GM19324 (cell line): Measurements from ENCODE around the gene ENTHD1.
"Not testable (repeated sequence)": the region's sequence is repeated elsewhere in the genome, so short reads cannot be mapped to it uniquely, and the experiment has no call there.

Experiments used
- ATAC-seq: cut with Tn5 transposase; IDR thresholded peaks from one replicate; pipeline ENCODE4 v1.9.1; 2021; ENCODE audit warnings: mild to moderate bottlenecking, moderate library complexity; ENCODE audit not compliant: unreplicated experiment, low FRiP score

The ENTHD1 gene

DNA sequence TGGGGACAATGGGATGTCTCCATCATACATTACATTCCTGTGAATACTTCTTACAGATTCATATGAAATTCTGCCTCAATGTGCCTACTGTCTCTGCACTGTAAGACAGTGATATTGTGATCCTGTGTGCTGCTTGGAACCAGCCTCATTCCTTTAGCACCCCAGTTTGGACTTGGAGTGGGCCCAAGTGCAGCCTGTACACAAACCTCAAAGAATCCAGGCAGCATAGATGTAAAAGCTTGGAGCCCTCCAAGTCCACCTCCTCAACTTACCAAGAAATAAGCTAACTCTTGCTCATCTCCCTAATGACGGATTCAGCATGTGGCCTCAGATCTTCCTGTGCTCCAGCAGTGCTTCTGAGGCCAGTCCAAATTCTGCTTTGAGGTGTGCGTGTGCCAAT, 31.7 kb upstream of the ENTHD1 start:
- no peak for ATAC-seq

DNA sequence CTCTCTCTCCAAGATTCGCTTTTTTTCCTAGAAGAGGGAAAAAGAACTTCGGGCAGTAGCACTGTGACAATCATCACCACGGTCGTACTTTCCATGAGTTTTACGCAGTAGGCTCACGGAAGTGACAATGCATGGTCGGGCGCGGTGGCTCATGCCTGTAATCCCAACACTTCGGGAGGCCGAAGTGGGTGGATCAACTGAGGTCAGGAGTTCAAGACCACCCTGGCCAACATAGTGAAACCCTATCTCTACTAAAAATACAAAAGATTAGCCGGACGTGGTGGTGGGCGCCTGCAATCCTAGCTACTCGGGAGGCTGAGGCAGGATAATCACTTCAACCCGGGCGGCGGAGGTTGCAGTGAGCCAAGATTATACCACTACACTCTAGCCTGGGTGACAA, 30.7 kb upstream of the ENTHD1 start:
- no peak for ATAC-seq

DNA sequence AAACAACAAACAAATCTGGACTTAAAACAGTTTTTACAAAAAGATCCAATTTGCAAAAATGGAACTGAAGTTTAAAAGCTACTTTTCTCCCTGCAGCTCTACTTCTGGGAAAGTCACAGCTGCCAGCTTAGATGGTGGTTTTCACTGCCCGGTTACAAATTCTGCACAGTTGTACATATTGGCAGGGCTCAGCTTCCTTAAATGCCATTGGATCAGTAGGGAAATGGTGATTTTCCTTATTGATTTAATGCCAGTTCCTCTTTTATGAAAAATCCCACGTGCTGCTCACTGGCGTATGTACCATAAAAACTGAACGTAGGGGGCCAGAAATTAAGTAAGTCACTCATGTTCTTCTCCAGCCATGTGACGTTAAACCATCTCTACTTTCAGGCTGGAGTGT, 30.1 kb upstream of the ENTHD1 start:
- ATAC-seq: no peak

DNA sequence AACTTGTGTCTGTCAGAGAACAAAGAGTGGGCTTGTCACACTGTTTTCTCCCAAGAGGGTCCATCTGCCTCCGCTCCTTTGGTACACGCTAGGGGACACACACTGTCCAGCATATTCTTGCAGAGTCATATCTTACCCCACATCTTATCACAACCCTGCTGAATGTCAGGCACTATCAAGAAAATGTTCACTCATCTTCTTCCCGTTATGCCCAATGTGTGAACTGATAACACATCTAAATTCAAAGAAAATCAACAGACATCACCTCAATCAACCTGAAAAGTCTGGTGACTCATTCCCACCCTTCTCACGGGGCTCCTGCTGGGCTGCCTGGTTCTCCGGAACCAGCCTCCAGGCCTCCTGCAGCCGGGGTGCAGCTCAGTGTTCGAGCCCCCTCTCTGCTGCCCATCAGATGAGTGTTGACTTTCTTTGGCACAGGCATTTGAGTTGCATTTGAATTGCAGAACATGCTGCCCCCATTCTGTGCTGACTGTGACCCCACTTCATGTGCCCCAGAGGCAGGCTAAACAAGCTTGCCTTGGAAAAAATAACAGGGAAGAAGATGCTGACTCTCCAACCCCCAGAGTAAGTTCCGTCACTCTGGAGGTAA, 26.7 kb upstream of the ENTHD1 start:
- no peak for ATAC-seq

DNA sequence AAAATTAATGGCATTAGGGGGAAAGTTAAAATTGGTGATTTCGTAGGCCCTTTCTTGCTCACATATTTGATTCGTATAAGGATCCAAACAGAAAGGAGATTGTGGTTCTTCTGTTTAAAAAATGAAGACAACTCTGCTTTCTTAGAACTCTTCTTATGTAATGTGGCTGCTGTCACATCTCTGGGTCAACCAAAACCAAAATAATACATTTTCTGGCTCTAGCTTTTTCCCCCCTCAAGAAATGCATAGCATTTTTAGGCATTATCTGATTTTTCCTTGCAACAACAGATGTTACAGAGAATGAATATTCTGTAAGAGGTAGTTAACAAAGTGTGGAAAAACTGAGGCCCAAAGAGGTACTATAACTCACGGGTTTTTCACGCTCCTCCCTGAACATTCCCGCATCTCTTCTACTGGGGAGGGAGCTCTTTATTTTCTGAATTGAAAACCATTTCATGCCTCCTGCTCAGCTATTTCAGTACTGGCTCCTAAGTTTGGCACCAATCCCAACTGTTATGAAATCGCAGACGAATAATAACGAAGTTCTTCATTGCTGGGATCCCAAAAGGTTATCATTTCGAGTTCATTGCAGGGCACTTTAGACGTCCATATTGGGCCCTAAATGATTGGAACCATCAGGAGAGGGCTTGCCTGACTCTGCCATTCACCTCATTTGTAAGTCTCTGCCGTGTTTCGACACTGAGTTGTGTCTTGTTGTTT, 24.4 kb upstream of the ENTHD1 start:
- no peak for ATAC-seq

DNA sequence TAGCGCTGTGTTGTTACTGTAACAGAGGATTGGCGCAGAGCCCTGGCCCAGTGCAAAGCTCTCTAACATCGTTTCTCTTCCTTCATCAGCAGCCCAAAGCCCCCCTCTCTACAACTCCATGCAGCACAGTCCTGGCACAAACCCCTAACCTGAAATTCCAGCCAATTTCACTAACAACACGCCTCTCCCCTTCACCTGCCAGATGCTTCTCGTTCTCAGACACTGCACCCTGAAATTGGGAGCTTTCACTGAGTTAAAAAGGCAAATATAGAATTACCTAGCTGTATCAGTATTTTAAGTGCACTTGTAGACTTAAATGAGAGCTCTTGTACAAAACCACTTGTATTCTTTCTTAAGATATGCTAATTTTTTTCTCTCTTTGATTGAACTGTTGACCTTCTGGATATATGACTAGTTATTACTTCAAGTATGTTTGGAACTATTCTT, 23.7 kb upstream of the ENTHD1 start:
- ATAC-seq: no peak

DNA sequence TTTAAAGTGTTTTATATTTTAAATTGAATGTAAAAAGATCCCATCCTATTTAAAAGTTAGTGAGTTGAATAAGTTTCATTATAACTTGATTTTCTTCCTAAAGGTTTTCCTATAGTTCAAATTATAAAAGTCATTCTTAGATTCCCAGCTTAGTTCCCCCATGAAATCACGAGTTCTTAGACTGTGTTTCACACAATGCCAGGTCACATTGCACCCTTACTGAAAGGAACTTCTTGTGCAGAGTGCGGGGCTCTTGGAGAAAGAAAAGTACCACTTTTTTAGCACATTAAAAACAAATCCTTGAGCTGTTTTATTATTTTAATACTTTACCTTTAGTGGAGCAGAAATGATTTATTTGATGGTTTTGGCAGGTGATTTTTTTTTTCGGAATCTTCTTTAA, 22.9 kb upstream of the ENTHD1 start:
- ATAC-seq: no peak

DNA sequence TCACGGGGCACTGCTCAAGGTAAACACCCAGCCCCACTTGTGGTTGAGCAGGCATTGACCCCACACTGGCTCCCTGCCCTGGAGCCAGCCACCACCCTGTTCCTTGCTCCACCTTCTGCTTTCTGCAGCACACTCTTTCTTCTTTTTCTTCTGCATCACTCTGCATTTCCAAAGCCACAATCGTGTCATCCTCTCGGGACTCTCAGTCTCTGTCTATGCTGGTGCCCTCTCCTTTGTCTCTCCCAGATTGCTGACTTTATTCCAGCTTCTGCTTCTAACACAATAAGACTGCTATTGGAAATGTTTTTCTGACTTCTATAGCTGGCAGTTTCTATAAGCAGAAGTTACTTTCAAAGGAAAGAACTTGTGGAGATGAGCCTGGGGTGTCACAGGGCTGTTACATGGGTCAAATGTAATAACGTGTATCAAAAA, 21.8 kb upstream of the ENTHD1 start:
- ATAC-seq: no peak

DNA sequence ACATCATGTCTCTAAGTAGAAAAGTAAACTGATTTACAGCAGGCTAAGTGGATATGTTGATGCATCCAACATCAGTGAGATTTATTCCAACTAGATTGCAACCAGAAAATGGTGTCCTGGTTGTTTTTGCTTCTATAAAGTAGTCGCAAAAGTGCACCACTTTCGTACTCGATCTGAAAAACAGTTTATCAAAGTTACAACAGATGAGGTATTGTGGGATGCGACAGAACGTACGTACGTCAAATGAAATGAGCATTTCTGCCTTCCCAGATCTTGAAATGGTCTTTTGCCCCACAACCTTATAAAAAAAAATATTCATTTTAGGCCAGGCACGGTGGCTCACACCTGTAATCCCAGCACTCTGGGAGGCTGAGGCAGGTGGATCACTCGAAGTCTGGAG, 21.0 kb upstream of the ENTHD1 start:
- ATAC-seq: no peak

DNA sequence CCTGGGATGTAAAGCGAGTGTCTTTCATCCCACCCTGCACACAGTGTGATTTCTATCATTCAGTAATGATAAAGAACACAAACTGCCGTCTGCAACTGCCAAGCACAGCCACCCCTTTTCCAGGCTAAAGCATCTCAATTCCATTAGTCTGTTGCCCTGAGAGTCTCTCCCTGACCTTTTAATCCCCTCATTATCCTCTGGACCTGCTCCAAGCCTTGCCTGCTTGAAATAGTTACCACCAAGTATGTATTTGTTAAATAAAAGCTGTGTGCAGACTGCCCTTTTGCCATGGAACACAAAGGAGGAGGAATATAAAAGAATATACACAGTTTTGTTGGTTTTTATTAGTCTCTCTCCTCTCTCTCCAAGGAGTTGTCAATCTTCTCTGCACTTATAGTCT, 20.3 kb upstream of the ENTHD1 start:
- ATAC-seq: no peak

DNA sequence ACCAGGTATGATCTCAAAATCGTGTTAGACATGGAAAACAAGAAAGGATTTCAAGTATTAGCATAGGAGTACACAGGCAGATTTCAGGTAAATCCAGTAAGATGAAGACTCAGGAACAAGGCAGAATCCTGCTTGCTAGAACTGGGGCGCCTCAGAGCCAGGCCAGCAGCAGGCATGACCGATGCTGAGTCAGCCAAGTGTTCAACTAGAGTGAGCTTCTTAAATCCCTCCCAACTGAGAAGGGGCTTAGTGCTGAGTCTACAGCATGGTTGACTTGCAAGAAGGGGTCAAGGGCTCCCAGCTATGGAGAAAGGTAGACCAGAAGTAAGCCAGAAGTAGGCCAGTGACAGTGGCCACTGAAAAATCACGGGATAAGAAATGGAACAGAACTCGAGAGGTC, 19.8 kb upstream of the ENTHD1 start:
- ATAC-seq: no peak

DNA sequence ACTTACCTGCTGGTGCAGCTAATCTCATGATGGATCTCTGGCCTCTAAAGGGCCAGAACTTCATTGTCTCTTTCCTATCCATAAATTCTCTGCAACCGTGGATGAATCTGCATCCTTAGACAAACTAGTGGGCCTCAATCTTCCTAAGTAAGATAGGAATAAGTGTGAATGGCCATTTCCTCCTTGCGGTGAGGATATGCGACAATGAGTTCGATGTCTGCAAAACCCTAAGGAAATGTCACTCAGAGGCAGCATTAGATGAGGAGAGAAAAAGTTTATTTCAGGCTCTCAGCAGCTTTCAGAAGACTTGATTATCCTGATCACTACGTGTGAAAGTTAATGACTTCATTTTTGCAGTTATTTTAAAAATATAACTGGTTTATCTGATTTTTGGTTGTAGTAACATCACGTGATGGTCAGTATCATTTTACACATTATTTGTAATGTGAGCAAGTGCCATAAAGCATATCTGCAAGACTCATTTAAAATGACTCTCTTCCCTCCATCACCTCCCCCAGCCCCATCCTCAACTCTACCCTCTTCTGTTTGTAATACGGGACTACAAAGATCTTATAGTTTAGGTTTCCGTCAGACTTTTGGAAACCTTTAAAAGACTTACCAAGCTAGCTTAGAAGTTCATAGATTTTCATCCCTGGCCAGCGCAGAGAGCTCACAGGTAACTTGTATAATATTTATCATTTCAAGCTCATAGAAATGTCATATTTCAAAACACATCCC, 17.5 kb upstream of the ENTHD1 start:
- no peak for ATAC-seq

DNA sequence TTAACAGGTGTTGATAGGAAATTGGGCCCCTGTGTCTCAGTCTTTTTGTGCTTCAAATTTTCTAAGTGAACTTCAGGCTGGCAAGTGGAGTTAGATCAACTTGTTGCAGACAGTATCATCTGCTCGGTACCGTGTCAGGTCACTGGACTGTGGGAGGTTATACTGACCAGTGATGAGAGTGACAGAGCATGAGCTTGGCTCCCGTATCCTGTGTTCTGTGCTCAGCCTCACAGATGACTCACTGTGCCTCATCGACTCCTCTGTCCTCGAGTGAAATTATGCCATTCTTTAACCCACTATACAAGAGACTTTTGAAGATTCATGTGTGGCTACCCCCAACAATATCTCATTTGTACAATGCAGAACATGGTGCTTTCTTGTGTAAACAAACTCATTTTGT, 15.2 kb upstream of the ENTHD1 start:
- no peak for ATAC-seq

DNA sequence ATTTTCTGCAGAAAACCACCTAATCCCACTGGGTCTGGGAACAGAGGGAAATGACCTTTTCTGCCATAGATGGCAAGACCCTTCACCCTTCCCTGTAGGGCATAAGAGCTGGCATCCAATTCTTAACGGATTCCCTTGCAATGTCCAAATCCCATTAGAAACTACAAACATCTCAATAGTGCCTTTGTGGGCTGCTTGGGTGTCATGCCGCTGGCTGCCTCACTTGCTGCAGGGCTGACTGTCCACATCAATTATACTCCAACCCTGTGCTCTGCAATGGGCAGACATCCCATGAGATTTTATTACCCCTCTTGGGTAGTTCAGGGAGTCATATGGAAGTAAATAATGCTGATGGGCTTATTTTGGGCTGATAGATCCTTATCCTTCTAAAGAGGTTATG, 14.6 kb upstream of the ENTHD1 start:
- no peak for ATAC-seq

DNA sequence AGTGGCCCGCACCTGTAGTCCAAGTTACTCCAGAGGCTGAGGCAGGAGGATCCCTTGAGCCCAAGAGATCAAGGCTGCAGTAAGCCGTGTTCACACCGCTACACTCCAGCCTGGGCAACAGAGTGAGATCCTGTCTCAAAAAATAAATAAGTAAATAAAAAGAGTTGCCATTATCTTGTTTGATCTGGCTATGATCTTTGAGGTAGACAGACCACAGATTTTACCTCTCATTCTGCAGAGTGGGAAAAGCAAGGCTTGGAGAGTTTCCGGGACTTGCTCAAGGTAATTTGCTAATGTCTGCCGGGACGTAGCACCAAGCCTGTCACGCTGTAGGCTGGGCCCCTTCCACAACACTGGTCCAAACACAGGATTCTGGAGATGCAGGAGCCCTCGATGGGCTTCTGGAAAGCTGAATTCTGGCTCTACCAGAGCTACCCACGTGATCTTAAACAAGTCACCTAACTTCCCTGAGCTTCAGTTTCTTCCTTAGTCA, 14.1 kb upstream of the ENTHD1 start:
- no peak for ATAC-seq

DNA sequence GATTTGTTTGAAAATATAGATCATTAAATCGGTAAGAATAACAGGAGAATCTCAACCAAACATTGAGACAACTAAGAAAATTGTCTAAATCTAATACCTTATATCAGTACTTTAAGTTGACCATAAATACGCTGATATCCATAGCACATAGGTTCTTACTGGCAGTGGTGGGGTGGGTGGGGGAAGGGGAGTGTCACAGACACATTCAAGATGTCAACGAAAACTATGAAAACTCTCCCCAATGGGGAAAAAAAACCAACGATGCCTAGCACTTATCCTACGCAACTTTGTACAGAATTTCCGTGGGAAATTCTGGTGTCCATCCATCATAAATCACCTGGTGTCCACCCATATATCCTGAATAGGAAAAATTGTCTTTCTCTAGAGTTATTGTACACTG, 13.5 kb upstream of the ENTHD1 start:
- no peak for ATAC-seq

DNA sequence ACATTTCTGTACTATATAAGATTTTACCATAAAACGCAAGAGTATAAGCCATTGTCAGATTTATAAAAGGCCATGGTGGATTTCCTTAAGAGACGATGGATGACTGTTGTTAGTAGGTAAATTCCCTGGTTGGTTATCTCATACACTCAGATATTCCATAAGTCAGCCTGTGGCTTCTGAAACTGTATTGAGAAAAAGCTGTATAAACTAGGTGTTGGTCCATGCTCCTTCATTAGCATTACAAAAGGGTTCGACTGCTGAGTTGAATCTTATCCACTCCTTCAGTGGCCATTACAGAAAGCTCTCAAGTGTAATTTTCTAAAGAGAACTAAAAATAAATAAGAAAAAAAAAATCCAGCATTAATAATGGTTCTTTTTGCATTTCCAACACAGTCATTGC, 12.6 kb upstream of the ENTHD1 start:
- ATAC-seq: no peak

DNA sequence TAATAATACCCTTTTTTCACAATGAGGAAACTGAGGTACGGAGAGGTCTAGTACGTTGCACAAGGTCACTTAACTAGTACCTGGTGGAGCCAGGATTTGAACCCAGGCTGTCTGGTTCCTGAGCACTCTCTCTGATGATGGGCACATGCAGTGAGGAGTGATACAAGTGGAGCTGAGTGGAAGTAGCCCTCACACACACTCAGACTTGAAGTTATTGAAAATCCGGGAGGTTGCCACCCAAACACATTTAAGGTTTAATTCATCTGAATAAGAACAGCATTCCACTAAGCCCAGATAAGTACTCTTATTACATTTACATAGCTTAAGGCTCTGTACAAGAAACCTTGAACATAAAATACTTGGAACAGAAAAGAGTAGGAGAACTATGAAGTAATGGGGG, 12.1 kb upstream of the ENTHD1 start:
- no peak for ATAC-seq

DNA sequence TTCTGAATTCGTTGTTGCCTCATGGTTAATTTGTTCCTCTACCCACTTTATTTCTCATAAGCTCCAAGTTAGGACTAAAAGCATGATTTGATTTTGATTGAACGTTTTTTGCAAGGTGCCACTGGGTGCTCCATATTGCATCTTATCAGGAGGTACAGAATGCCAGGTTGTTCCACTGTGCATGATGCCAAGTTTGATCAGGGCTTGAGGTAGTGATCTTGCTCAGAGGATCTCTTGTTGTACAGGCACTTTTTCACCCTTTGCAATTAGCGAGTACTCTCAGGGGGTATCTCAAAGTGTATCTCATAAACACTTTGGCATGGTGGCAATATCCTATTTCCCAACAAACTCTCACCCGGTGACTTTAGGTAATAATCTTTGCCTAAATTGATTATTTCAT, 11.3 kb upstream of the ENTHD1 start:
- no peak for ATAC-seq

DNA sequence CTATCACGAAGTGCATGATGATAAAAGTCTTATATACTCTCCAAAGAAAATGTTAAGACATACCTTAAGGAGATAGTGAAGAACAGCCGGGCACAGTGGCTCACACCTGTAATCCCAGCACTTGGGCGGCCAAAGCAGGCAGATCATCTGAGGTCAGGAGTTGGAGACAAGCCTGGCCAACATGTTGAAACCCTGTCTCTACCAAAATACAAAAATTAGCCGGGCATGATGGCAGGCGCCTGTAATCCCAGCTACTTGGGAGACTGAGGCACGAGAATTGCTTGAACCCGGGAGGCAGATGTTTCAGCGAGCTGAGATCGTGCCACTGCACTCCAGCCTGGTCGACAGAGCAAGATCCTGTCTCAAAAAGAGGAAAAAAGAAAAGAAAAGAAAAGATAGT, 10.5 kb upstream of the ENTHD1 start:
- not testable (repeated sequence) for ATAC-seq

DNA sequence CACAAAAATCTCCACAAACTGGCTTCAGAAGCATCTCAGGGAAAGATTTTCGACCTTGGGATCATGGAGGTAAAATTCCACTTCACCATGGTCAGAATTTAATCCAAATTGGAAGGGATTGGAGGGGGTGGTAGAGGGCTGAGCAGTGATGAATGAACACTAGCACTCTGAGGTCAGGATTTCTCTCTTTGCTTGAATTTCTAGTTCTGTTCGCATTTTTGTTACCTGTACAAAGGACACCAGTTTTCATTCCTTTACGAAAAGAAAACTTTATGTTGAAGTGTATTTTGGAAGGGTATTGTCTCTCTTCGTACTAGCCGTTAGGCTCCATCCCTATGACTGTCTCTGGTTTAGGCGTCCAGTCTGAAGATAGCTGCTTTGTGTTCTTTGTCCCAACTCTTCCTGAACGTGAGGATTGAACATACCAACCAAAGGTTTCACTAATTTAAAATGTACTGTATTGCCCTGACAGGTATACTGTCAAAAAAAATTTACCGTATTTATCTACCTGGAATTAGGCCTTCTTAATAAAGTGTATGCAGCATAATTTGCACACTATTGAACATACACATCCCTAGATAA, 8.1 kb upstream of the ENTHD1 start:
- no peak for ATAC-seq
